AG09309 (cell line): ENCODE data around the gene ZNF629.

ENCODE experiments used
- DNase-seq: peaks from one replicate; pipeline ENCODE4 v3.0.0-alpha.2; 2010; ENCODE audit warnings: low read depth
- H3K4me3 ChIP-seq: 2 replicates; pipeline ENCODE4 v1.5.1; 2011; ENCODE audit warnings: mild to moderate bottlenecking, low read depth, low read length, moderate library complexity; ENCODE audit not compliant: control insufficient read depth
- TF ChIP-seq, protein P1 (sequence below): IDR thresholded peaks from 2 replicates; pipeline ENCODE4 v1.5.1; 2011; ENCODE audit warnings: mild to moderate bottlenecking, low read depth, low read length, inconsistent platforms; ENCODE audit not compliant: insufficient read depth, control insufficient read depth; ENCODE audit errors: missing control alignments

Gene ZNF629

DNA sequence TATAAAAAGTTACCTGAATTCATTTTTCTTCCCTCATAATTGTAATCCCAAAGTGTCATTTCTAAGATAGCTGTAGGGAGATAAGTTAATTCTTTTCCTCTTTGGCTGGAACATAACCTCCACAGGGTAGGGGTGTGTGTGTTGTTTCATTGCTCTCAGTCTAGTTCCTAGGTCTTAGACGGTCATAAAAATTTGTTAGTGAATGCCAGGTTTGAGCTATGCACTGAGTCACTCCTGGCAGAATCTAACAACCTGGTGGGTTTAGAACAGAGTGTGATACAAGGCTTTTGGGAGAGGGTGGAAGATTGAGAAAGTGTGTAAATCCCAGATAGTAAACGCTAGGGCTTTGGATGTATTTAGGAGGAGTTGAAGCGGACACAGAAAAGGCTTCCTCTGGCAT lies 39.7 kb downstream of the ZNF629 start:
- peak; percentile 27 for DNase-seq
- H3K4me3 ChIP-seq = peak overlapping the region; percentile 49
- TF ChIP-seq, protein P1, sequence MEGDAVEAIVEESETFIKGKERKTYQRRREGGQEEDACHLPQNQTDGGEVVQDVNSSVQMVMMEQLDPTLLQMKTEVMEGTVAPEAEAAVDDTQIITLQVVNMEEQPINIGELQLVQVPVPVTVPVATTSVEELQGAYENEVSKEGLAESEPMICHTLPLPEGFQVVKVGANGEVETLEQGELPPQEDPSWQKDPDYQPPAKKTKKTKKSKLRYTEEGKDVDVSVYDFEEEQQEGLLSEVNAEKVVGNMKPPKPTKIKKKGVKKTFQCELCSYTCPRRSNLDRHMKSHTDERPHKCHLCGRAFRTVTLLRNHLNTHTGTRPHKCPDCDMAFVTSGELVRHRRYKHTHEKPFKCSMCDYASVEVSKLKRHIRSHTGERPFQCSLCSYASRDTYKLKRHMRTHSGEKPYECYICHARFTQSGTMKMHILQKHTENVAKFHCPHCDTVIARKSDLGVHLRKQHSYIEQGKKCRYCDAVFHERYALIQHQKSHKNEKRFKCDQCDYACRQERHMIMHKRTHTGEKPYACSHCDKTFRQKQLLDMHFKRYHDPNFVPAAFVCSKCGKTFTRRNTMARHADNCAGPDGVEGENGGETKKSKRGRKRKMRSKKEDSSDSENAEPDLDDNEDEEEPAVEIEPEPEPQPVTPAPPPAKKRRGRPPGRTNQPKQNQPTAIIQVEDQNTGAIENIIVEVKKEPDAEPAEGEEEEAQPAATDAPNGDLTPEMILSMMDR = no peak

DNA sequence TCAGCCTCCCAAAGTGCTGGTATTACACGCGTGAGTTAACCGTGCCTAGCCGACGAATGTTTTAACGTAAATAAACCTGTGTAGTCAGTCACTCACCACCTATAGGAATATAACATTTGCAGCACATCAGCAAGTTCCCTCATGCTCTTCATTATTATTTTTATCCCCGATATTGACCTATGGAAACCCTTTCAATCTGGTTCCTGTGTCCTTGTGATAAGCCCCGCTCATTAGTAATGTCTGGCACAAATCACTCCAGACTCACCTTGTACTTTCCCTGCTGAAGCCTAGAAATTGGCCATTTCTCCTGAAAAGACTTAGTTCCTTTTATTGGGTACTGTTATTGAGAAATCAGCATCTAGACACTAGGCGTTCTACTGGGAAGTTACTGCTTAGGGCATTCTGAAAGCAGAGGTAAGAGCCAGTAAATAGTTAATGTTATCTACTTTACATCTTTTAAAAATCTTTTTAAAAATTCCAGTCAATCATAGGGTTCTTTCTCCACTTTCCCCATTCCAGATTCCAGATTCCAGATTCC lies 40.3 kb downstream of the ZNF629 start:
- no peak overlapping the region for H3K4me3 ChIP-seq
- DNase-seq = no peak
- TF ChIP-seq, protein P1 = no peak

DNA sequence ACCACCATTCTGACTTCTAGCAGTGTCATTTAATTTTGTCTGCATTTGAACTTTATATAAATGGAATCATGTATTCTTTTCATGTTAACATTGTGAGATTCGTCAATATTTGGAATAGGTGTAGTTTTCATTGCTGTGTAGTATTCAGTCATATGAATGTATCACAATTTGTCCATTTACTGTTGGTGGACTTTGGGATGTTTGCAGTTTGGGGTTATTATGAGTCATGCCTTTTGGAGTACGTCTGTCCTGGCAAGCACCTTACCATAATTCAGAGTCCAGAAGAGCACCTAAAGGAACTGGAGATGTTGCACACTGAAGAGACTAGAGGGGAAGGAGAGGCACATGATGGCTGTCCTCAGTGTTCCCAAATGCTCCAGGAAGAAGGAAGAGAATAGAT lies 41.9 kb downstream of the ZNF629 start:
- DNase-seq = no peak
- TF ChIP-seq, protein P1 = no peak
- H3K4me3 ChIP-seq = no peak overlapping the region

DNA sequence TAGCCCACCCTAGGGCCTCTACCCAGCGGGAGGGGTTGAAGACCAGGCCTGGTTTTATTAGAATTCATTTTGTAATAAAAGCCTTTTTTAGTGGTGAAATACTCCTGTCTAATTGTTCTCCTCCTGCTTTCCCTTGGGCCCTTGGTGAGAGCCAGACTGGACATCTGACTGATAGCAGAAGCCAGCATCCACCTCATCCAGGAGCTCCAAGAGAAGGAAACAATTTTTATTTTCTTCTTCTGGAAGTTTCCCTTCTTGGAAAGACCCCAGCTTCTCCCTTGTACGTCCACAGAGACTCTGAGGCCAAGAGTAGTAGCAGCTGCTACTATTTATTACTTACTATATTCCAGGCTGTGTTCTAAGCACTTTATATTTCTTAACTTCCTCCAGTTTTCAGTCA lies 42.8 kb downstream of the ZNF629 start:
- no peak for DNase-seq
- TF ChIP-seq, protein P1 = no peak
- no peak overlapping the region for H3K4me3 ChIP-seq

DNA sequence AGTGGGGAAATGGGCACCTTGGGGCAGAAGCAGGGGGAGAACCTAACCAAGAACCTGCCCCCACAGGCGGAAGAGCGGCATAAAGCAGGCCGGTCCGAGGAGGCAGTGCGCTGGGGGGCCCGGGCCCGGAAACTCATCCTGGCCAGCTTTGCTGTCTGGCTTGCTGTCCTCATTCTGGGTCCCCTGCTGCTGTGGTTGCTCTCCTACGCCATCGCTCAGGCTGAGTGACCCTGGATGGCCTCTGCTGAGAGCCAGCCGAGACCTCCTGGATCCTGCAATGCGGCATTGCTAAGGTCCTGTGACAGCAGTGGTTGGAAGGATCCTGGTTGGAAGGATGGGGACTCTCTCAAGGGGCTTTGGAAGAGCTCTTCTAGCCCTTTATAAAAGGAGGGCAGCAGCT lies 43.3 kb downstream of the ZNF629 start:
- no peak for DNase-seq
- TF ChIP-seq, protein P1 = no peak
- H3K4me3 ChIP-seq = no peak overlapping the region

DNA sequence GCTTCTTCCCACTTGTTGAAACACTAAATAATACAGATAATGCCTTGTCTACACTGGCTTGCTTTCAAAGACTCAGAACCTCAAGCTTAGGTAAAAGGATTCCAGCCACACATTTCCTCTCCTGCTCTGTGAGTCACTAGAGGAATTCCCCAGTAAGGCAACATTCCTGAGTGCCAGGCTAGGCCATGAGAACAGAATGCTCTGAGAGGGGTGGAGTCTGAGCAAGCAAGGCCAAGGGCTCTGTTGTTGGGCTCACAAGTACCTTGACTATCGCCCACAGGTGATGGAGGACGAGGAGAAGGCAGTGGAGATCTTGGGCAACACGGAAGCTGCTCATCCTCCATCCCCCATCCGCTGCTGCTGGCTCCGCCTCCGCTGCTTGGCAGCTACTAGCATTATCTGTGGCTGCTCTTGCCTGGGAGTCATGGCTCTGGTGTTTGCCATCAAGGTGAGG lies 45.5 kb downstream of the ZNF629 start:
- DNase-seq = peak; percentile 37
- H3K4me3 ChIP-seq = no peak overlapping the region
- TF ChIP-seq, protein P1 = no peak
